Adrenal gland (tissue), 12 donors: ENCODE results near the gene NPEPL1. TPM values are rescaled to one million over a fixed set of nuclear protein-coding genes. Genes with fewer than 3 reads are reported as not detected.

Experiments used
- DNase-seq, 7 donors: peaks; one replicate each; pipeline ENCODE4 v3.0.0-alpha.2; 2019 to 2020
- H3K27ac ChIP-seq, 5 donors: fragments of 200-600 bp; sonication (generic) in 4 of 5; 1 replicate in 3 of 5; 2 replicates in 2 of 5; pipeline versions ENCODE4 v1.5.1 to v1.8.0; 2016 to 2020; ENCODE audit warnings: mild to moderate bottlenecking in 1 of 5
- H3K27me3 ChIP-seq: fragments of 200-600 bp; 2 replicates; pipeline ENCODE4 v1.8.0; 2021
- H3K36me3 ChIP-seq, 2 donors: fragments of 200-600 bp; replicated peaks in 1 of 2; 1 replicate in 1 of 2; 2 replicates in 1 of 2; pipeline versions ENCODE4 v1.5.1 to v1.8.0; 2018 to 2022
- H3K4me1 ChIP-seq, 2 donors: fragments of 200-600 bp; replicated peaks in 1 of 2; 1 replicate in 1 of 2; 2 replicates in 1 of 2; pipeline versions ENCODE4 v1.5.1 to v1.8.0; 2018 to 2021
- H3K4me3 ChIP-seq, 4 donors: fragments of 200-600 bp; sonication (generic) in 3 of 4; one replicate each; pipeline ENCODE4 v1.5.1; 2016 to 2018
- H3K9me3 ChIP-seq, 3 donors: fragments of 200-600 bp; sonication (generic) in 1 of 3; replicated peaks in 1 of 3; 1 replicate in 2 of 3; 2 replicates in 1 of 3; pipeline versions ENCODE4 v1.5.1 to v1.8.0; 2016 to 2021
- CTCF ChIP-seq, 6 experiments: fragments of 450-650 bp in 4 of 6; fragments of 200-600 bp in 2 of 6; sonication (generic) in 1 of 6; IDR thresholded peaks; 1 replicate in 5 of 6; 2 replicates in 1 of 6; pipeline versions ENCODE4 v1.5.1 to v1.8.0; 2016 to 2021; ENCODE audit warnings: antibody characterized with exemption in 6 of 6, mild to moderate bottlenecking in 2 of 6, moderate library complexity in 1 of 6
- POLR2A ChIP-seq, 2 donors: fragments of 450-650 bp; IDR thresholded peaks; one replicate each; pipeline ENCODE4 v1.6.1; 2017; ENCODE audit warnings: antibody characterized with exemption in 2 of 2, mild to moderate bottlenecking in 2 of 2, moderate library complexity in 1 of 2
- WGBS, 4 donors: extraction: QIAGEN DNeasy Blood & Tissue Kit in 2 of 4; methylation state at CpG; one replicate each; pipeline versions ENCODE4 v1.1.5 to v1.1.7; 2013 to 2017; 5-methylcytosine and 5-hydroxymethylcytosine counted together
- intact Hi-C, 2 donors: fragments of 100-400 bp; cut with DNase I; formaldehyde crosslinking; loops; one replicate each; pipeline versions ENCODE4 v1.14.1 to v1.15.0; 2022 to 2023
- polyA plus RNA-seq, 3 donors: library from polyadenylated mRNA; stranded (reverse); fragments of 200-250 nt in 2 of 3; fragments of 350-450 nt in 1 of 3; fragmentation: Illumina TruSeq in 1 of 3; extraction: RNeasy Lipid Tissue Mini Kit (QIAGEN cat#74804) in 1 of 3; gene quantifications; one replicate each; pipeline ENCODE4 v1.2.3, GENCODE V29; 2013 to 2014
- total RNA-seq, 9 donors: library from RNA; depleted of rRNA in 4 of 9; stranded (reverse); fragments of >200 nt in 4 of 9; fragments of 120-200 nt in 1 of 9; fragmentation: NEBNext Ultra II Directional in 1 of 9; extraction: Animal tissue kit (Norgen Biotek cat#: 25700) in 1 of 9; gene quantifications; one replicate each; pipeline versions ENCODE4 v1.1.0 to v1.2.4, GENCODE V29; 2013 to 2023
- donor health status: healthy with polysubstance abuse.
- donor health status: Bipolar disorder and iron deficiency.
- donor health status: DM: yes; HTN: yes; CAD: no.
- donor health status: DM: no; HTN: no; CAD: no.
- donor health status: DM: no; HTN: no; CAD: no.
- donor health status: DM: yes; HTN: yes; CAD: no.

NPEPL1 gene
- total and polyA plus RNA-seq, 12 donors, result 9.3 to 158 (median 35.2) TPM

GRCh38 chr20:58654337-58654736 lies 38.3 kb upstream of the NPEPL1 start:
- WGBS, 4 donors, result 83 to 89% (median 85%) methylated on average over 4 of the region's 4 CpGs
- H3K27ac ChIP-seq, result peak overlapping the region in 1 of 5 donors; percentile 95
- no peaks in the 10 kb centered on the region for H3K36me3 ChIP-seq
- no peaks in the 10 kb centered on the region for H3K27me3 ChIP-seq
- intact Hi-C loops, result no loop called here
- H3K4me3 ChIP-seq, result no peak overlapping the region
- no peak for TF ChIP-seq POLR2A (IDR thresholded peaks at IDR 0.05)
- H3K9me3 ChIP-seq, result no peaks in the 10 kb centered on the region
- no peak for DNase-seq
- peaks cover 15 to 64% of the 10 kb centered on the region in 2 donors for H3K4me1 ChIP-seq

DNA sequence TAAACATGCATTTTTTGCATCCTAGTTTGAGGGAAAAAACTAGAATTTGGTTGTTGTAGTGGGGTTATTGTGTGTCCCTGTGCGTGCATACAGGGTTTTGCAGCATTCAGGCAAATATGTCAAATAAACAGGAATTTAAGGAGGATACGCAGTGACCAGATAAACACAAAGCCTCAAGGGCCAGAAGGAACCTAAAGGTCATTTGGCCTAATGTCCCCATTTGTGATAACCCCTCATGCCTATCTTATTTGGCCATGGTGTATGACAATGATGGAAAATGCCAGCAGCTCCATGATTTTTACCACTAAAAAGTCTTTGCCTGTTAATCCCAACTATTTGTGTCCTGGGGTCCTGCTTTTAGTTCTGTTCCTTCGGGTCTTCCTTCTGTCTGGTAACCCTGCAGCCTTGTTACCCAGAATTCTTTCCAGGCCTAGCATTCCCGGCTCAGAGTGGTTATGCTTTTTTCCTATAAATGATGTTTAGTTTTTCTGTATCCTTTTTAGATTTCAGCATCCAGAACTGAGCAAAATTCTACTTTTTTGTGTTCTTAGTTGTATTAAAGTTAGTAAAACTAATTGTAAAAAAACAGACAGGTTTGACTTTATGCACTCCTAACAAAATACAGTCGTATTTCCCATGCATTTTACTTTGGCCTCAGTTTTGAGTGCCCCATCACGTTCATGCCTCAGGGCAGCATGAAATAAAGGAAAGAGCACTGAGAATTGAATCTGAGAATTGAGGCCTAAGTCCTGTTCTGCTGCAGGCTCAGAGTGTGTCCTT lies 37.1 kb upstream of the NPEPL1 start:
- 56 to 64% (median 59%) methylated on average over 6 of the region's 6 CpGs for WGBS, 4 donors
- TF ChIP-seq CTCF (IDR thresholded peaks at IDR 0.05) (no peak), POLR2A (IDR thresholded peaks at IDR 0.05) (no peak)
- peak overlapping the region in 1 of 5 donors; percentile 67 for H3K27ac ChIP-seq
- H3K4me3 ChIP-seq, result no peak overlapping the region
- H3K36me3 ChIP-seq, result no peaks in the 10 kb centered on the region
- H3K27me3 ChIP-seq, result no peaks in the 10 kb centered on the region
- DNase-seq, result peak in 1 of 7 donors; percentile 27
- H3K9me3 ChIP-seq, result no peaks in the 10 kb centered on the region
- intact Hi-C loops, result no loop called here
- peaks cover 15 to 69% of the 10 kb centered on the region in 2 donors for H3K4me1 ChIP-seq

GRCh38 chr20:58656831-58657230 lies 35.8 kb upstream of the NPEPL1 start:
- peaks cover 15 to 76% of the 10 kb centered on the region in 2 donors for H3K4me1 ChIP-seq

GRCh38 chr20:58657262-58657661 lies 35.3 kb upstream of the NPEPL1 start:
- Histone ChIP-seq H3K36me3 (peaks cover 0 to 6% of the 10 kb centered on the region in 2 donors), H3K9me3 (no peaks in the 10 kb centered on the region), H3K4me3 (no peak overlapping the region), H3K27ac (peak overlapping the region in 1 of 5 donors; percentile 67), H3K27me3 (no peaks in the 10 kb centered on the region), H3K4me1 (peaks cover 15 to 76% of the 10 kb centered on the region in 2 donors)
- intact Hi-C loops, result no loop called here
- 73 to 81% (median 78%) methylated on average over 2 of the region's 2 CpGs for WGBS, 4 donors
- no peak for DNase-seq
- TF ChIP-seq POLR2A (IDR thresholded peaks at IDR 0.05) (no peak), CTCF (IDR thresholded peaks at IDR 0.05) (no peak)

More at GRCh38 chr20:58656831-58657230, 35.8 kb upstream of the NPEPL1 start:
- TF ChIP-seq CTCF (IDR thresholded peaks at IDR 0.05), result no peak
- TF ChIP-seq POLR2A (IDR thresholded peaks at IDR 0.05), result no peak
- Histone ChIP-seq H3K4me3 (no peak overlapping the region), H3K36me3 (peaks cover 0 to 6% of the 10 kb centered on the region in 2 donors), H3K27ac (peak overlapping the region in 1 of 5 donors; percentile 67), H3K27me3 (no peaks in the 10 kb centered on the region), H3K9me3 (no peaks in the 10 kb centered on the region)
- DNase-seq, result peak in 2 of 7 donors; percentile 10 to 52
- intact Hi-C loops, result no loop called here
- 50 to 68% (median 60%) methylated on average over 2 of the region's 2 CpGs for WGBS, 4 donors
